MM.1S (cell line): ENCODE results near the gene EPN2.

Source experiments
- DNase-seq: peaks from one replicate; pipeline ENCODE4 v3.0.0-alpha.2; 2015
- H2AFZ ChIP-seq: fragments of 300-600 bp; sonication (generic); 2 replicates; pipeline ENCODE4 v1.6.0; 2016; ENCODE audit warnings: antibody characterized with exemption, low read length
- H3F3A ChIP-seq: fragments of 300-600 bp; sonication (generic); 2 replicates; pipeline ENCODE4 v1.6.1; 2016; ENCODE audit warnings: mild to moderate bottlenecking, antibody characterized with exemption, low read length, moderate library complexity, mixed read lengths; ENCODE audit not compliant: insufficient read depth
- H3K27ac ChIP-seq: fragments of 300-600 bp; sonication (generic); 2 replicates; pipeline ENCODE4 v1.5.1; 2016; ENCODE audit warnings: mild to moderate bottlenecking, low read length
- H3K27me3 ChIP-seq: fragments of 300-600 bp; sonication (generic); replicated peaks from 2 replicates; pipeline ENCODE4 v1.6.0; 2016; ENCODE audit warnings: low read length; ENCODE audit not compliant: insufficient read depth
- H3K36me3 ChIP-seq: fragments of 300-600 bp; sonication (generic); replicated peaks from 2 replicates; pipeline ENCODE4 v1.6.1; 2016; ENCODE audit warnings: mild to moderate bottlenecking, low read length, mixed read lengths; ENCODE audit not compliant: insufficient read depth
- H3K4me1 ChIP-seq: fragments of 300-600 bp; sonication (generic); 2 replicates; pipeline ENCODE4 v1.6.1; 2016; ENCODE audit warnings: low read length, mixed read lengths
- H3K4me2 ChIP-seq: fragments of 300-600 bp; sonication (generic); 2 replicates; pipeline ENCODE4 v1.6.0; 2016; ENCODE audit warnings: low read depth, low read length
- H3K4me3 ChIP-seq: fragments of 300-600 bp; sonication (generic); 2 replicates; pipeline ENCODE4 v1.5.1; 2016; ENCODE audit warnings: low read length, mixed read lengths
- H3K79me2 ChIP-seq: fragments of 300-600 bp; sonication (generic); 2 replicates; pipeline ENCODE4 v1.6.1; 2016; ENCODE audit warnings: mixed run types, low read length, mixed read lengths
- H3K9ac ChIP-seq: fragments of 300-600 bp; sonication (generic); 2 replicates; pipeline ENCODE4 v1.6.1; 2016; ENCODE audit warnings: low read length, mixed read lengths
- H3K9me2 ChIP-seq: fragments of 300-600 bp; sonication (generic); replicated peaks from 2 replicates; pipeline ENCODE4 v1.6.1; 2016; ENCODE audit warnings: mild to moderate bottlenecking, low read length, mixed read lengths; ENCODE audit not compliant: insufficient read depth
- H3K9me3 ChIP-seq: fragments of 300-600 bp; sonication (generic); replicated peaks from 2 replicates; pipeline ENCODE4 v1.6.1; 2016; ENCODE audit warnings: mild to moderate bottlenecking, low read length, mixed read lengths; ENCODE audit not compliant: insufficient read depth
- H4K20me1 ChIP-seq: fragments of 300-600 bp; sonication (generic); 2 replicates; pipeline ENCODE4 v1.6.1; 2016; ENCODE audit warnings: mild to moderate bottlenecking, low read length, moderate library complexity, mixed read lengths; ENCODE audit not compliant: insufficient read depth
- CTCF ChIP-seq: fragments of 300-600 bp; sonication (generic); IDR thresholded peaks from 2 replicates; pipeline ENCODE4 v1.5.1; 2016; ENCODE audit warnings: antibody characterized with exemption, low read length, mixed read lengths
- EZH2 ChIP-seq: fragments of 300-600 bp; sonication (generic); optimal IDR thresholded peaks from 2 replicates; pipeline ENCODE3; 2017; ENCODE audit warnings: low read depth, mild to moderate bottlenecking, antibody characterized with exemption, low read length, mixed read lengths
- EZH2phosphoT487 ChIP-seq: fragments of 300-600 bp; sonication (generic); IDR thresholded peaks from 2 replicates; pipeline ENCODE4 v1.6.1; 2018; ENCODE audit warnings: antibody characterized with exemption, low read length

Gene EPN2

GRCh38 chr17:19354748-19355147 is 117.6 kb downstream of the EPN2 start:
- Histone ChIP-seq H3K9me3 (no peaks in the 10 kb centered on the region), H3K4me3 (no peak overlapping the region), H3K27me3 (no peaks in the 10 kb centered on the region), H3K4me1 (no peaks in the 10 kb centered on the region), H3K9ac (no peak overlapping the region), H4K20me1 (no peaks in the 10 kb centered on the region), H3K9me2 (no peaks in the 10 kb centered on the region), H3K36me3 (no peaks in the 10 kb centered on the region), H3K4me2 (no peak overlapping the region), H3K27ac (no peak overlapping the region), H3K79me2 (no peaks in the 10 kb centered on the region), H2AFZ (no peak overlapping the region), H3F3A (no peaks in the 10 kb centered on the region)
- no peak for DNase-seq
- TF ChIP-seq EZH2phosphoT487 = no peak

- Histone ChIP-seq H3K27me3 (no peaks in the 10 kb centered on the region), H3K9me3 (no peaks in the 10 kb centered on the region), H3K4me2 (no peak overlapping the region), H3K9me2 (no peaks in the 10 kb centered on the region), H3K79me2 (no peaks in the 10 kb centered on the region), H3F3A (no peaks in the 10 kb centered on the region), H3K36me3 (no peaks in the 10 kb centered on the region), H3K4me1 (peaks cover 5% of the 10 kb centered on the region; the same call in 1 of the 2 replicates), H3K27ac (no peak overlapping the region), H3K9ac (no peak overlapping the region), H2AFZ (no peak overlapping the region), H4K20me1 (no peaks in the 10 kb centered on the region), H3K4me3 (no peak overlapping the region)
- TF ChIP-seq CTCF (no peak), EZH2 (no peak), EZH2phosphoT487 (no peak)
- no peak for DNase-seq
Measured at GRCh38 chr17:19357351-19357750, 120.2 kb downstream of the EPN2 start.

GRCh38 chr17:19357761-19358160 is 120.6 kb downstream of the EPN2 start:
- H3K36me3 ChIP-seq = no peaks in the 10 kb centered on the region
- no peaks in the 10 kb centered on the region for H3K79me2 ChIP-seq
- TF ChIP-seq EZH2phosphoT487 (no peak), EZH2 (no peak), CTCF (no peak)
- no peak overlapping the region for H3K9ac ChIP-seq
- no peaks in the 10 kb centered on the region for H3K9me3 ChIP-seq
- H3K4me3 ChIP-seq = no peak overlapping the region
- no peak overlapping the region for H3K4me2 ChIP-seq
- H3K27me3 ChIP-seq = no peaks in the 10 kb centered on the region
- H3K9me2 ChIP-seq = no peaks in the 10 kb centered on the region
- H3K4me1 ChIP-seq = peaks cover 5% of the 10 kb centered on the region; the same call in 1 of the 2 replicates
- DNase-seq = no peak
- no peaks in the 10 kb centered on the region for H4K20me1 ChIP-seq
- H3K27ac ChIP-seq = no peak overlapping the region
- H3F3A ChIP-seq = no peaks in the 10 kb centered on the region
- H2AFZ ChIP-seq = no peak overlapping the region

GRCh38 chr17:19359151-19359550 is 122.0 kb downstream of the EPN2 start:
- no peak for DNase-seq
- H3K4me2 ChIP-seq = no peak overlapping the region
- H3K36me3 ChIP-seq = no peaks in the 10 kb centered on the region
- H3K27ac ChIP-seq = no peak overlapping the region
- no peaks in the 10 kb centered on the region for H3K9me3 ChIP-seq
- no peaks in the 10 kb centered on the region for H3K27me3 ChIP-seq
- peaks cover 8% of the 10 kb centered on the region for H3K4me1 ChIP-seq
- no peaks in the 10 kb centered on the region for H4K20me1 ChIP-seq
- no peaks in the 10 kb centered on the region for H3K9me2 ChIP-seq
- H3F3A ChIP-seq = no peaks in the 10 kb centered on the region
- H3K79me2 ChIP-seq = no peaks in the 10 kb centered on the region
- H3K9ac ChIP-seq = no peak overlapping the region
- TF ChIP-seq EZH2phosphoT487 (no peak), CTCF (no peak), EZH2 (no peak)
- no peak overlapping the region for H3K4me3 ChIP-seq
- H2AFZ ChIP-seq = no peak overlapping the region
